Liver (tissue), 3 donors: ENCODE data around the gene RETREG3.

Experiments
- EGR1 ChIP-seq, 2 donors: IDR thresholded peaks; 2 replicates each; pipeline ENCODE4 v1.6.1; 2016 to 2018; ENCODE audit warnings: antibody characterized with exemption in 2 of 2, low read depth in 2 of 2
- FOXA1 ChIP-seq: IDR thresholded peaks from 2 replicates; pipeline ENCODE4 v1.6.1; 2016; ENCODE audit warnings: antibody characterized with exemption
- NR2F2 ChIP-seq: IDR thresholded peaks from 2 replicates; pipeline ENCODE4 v1.6.1; 2016; ENCODE audit warnings: antibody characterized with exemption
- TF ChIP-seq, protein P1 (sequence below): fragments of 150-350 bp; IDR thresholded peaks from 2 replicates; pipeline ENCODE4 v1.5.1; 2017; ENCODE audit warnings: improper control_type of control experiment, low read depth, low read length; ENCODE audit not compliant: missing input control
- TF ChIP-seq, protein P2 (sequence below): IDR thresholded peaks from 2 replicates; pipeline ENCODE4 v1.6.1; 2016; ENCODE audit warnings: antibody characterized with exemption, mild to moderate bottlenecking
- TF ChIP-seq, protein P3 (sequence below): IDR thresholded peaks from 2 replicates; pipeline ENCODE4 v1.6.1; 2016; ENCODE audit warnings: antibody characterized with exemption
- donor health status: healthy.
- donor health status: healthy.

- TF ChIP-seq, protein P1, sequence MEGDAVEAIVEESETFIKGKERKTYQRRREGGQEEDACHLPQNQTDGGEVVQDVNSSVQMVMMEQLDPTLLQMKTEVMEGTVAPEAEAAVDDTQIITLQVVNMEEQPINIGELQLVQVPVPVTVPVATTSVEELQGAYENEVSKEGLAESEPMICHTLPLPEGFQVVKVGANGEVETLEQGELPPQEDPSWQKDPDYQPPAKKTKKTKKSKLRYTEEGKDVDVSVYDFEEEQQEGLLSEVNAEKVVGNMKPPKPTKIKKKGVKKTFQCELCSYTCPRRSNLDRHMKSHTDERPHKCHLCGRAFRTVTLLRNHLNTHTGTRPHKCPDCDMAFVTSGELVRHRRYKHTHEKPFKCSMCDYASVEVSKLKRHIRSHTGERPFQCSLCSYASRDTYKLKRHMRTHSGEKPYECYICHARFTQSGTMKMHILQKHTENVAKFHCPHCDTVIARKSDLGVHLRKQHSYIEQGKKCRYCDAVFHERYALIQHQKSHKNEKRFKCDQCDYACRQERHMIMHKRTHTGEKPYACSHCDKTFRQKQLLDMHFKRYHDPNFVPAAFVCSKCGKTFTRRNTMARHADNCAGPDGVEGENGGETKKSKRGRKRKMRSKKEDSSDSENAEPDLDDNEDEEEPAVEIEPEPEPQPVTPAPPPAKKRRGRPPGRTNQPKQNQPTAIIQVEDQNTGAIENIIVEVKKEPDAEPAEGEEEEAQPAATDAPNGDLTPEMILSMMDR: no peak
- TF ChIP-seq EGR1 (IDR thresholded peaks at IDR 0.05; ENCODE audit: low read depth in 2 of 2) (no peak), FOXA1 (no peak), NR2F2 (no peak)
- TF ChIP-seq, protein P2, sequence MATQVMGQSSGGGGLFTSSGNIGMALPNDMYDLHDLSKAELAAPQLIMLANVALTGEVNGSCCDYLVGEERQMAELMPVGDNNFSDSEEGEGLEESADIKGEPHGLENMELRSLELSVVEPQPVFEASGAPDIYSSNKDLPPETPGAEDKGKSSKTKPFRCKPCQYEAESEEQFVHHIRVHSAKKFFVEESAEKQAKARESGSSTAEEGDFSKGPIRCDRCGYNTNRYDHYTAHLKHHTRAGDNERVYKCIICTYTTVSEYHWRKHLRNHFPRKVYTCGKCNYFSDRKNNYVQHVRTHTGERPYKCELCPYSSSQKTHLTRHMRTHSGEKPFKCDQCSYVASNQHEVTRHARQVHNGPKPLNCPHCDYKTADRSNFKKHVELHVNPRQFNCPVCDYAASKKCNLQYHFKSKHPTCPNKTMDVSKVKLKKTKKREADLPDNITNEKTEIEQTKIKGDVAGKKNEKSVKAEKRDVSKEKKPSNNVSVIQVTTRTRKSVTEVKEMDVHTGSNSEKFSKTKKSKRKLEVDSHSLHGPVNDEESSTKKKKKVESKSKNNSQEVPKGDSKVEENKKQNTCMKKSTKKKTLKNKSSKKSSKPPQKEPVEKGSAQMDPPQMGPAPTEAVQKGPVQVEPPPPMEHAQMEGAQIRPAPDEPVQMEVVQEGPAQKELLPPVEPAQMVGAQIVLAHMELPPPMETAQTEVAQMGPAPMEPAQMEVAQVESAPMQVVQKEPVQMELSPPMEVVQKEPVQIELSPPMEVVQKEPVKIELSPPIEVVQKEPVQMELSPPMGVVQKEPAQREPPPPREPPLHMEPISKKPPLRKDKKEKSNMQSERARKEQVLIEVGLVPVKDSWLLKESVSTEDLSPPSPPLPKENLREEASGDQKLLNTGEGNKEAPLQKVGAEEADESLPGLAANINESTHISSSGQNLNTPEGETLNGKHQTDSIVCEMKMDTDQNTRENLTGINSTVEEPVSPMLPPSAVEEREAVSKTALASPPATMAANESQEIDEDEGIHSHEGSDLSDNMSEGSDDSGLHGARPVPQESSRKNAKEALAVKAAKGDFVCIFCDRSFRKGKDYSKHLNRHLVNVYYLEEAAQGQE: no peak
- TF ChIP-seq, protein P3, sequence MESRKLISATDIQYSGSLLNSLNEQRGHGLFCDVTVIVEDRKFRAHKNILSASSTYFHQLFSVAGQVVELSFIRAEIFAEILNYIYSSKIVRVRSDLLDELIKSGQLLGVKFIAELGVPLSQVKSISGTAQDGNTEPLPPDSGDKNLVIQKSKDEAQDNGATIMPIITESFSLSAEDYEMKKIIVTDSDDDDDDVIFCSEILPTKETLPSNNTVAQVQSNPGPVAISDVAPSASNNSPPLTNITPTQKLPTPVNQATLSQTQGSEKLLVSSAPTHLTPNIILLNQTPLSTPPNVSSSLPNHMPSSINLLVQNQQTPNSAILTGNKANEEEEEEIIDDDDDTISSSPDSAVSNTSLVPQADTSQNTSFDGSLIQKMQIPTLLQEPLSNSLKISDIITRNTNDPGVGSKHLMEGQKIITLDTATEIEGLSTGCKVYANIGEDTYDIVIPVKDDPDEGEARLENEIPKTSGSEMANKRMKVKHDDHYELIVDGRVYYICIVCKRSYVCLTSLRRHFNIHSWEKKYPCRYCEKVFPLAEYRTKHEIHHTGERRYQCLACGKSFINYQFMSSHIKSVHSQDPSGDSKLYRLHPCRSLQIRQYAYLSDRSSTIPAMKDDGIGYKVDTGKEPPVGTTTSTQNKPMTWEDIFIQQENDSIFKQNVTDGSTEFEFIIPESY: no peak
These were observed 4.6 kb upstream of the RETREG3 start for GRCh38 chr17:42613699-42614295.
